DOHH2 (cell line): Measurements from ENCODE around the gene ELAVL1.

Experiments used
- H3F3A ChIP-seq: fragments of 200-600 bp; sonication (generic), shearing (Covaris generic); 2 replicates; pipeline ENCODE4 v1.6.0; 2016; ENCODE audit warnings: antibody characterized with exemption, mild to moderate bottlenecking; ENCODE audit not compliant: control insufficient read depth, insufficient read depth
- H3K27ac ChIP-seq: fragments of 200-600 bp; sonication (generic); 2 replicates; pipeline ENCODE4 v1.5.1; 2014; ENCODE audit warnings: low read depth, mild to moderate bottlenecking, low read length, moderate library complexity
- H3K27me3 ChIP-seq: fragments of 200-600 bp; sonication (generic); 2 replicates; pipeline ENCODE4 v1.6.1; 2014; ENCODE audit warnings: mild to moderate bottlenecking, low read length, mixed read lengths; ENCODE audit not compliant: control insufficient read depth
- H3K36me3 ChIP-seq: fragments of 200-600 bp; sonication (generic); 2 replicates; pipeline ENCODE4 v1.6.1; 2014; ENCODE audit warnings: mild to moderate bottlenecking, low read length, moderate library complexity, mixed read lengths; ENCODE audit not compliant: control insufficient read depth
- H3K4me1 ChIP-seq: fragments of 200-600 bp; sonication (generic); 2 replicates; pipeline ENCODE4 v1.6.1; 2014; ENCODE audit warnings: mild to moderate bottlenecking, low read length, mixed read lengths; ENCODE audit not compliant: control insufficient read depth
- H3K4me2 ChIP-seq: fragments of 200-600 bp; sonication (generic); 2 replicates; pipeline ENCODE4 v1.6.0; 2014; ENCODE audit warnings: mild to moderate bottlenecking, low read length, moderate library complexity
- H3K4me3 ChIP-seq: fragments of 200-600 bp; sonication (generic); 2 replicates; pipeline ENCODE4 v1.5.1; 2014; ENCODE audit warnings: mild to moderate bottlenecking, low read length, mixed read lengths
- H3K79me2 ChIP-seq: fragments of 200-600 bp; sonication (generic); 2 replicates; pipeline ENCODE4 v1.6.1; 2014; ENCODE audit warnings: mild to moderate bottlenecking, low read length, mixed read lengths; ENCODE audit not compliant: control insufficient read depth
- H3K9me2 ChIP-seq: fragments of 200-600 bp; sonication (generic); replicated peaks from 2 replicates; pipeline ENCODE4 v1.6.1; 2014; ENCODE audit warnings: mild to moderate bottlenecking, low read length, mixed read lengths; ENCODE audit not compliant: control insufficient read depth
- H3K9me3 ChIP-seq: fragments of 200-600 bp; sonication (generic); 2 replicates; pipeline ENCODE4 v1.6.1; 2014; ENCODE audit warnings: antibody characterized with exemption, low read length, mixed read lengths; ENCODE audit not compliant: control insufficient read depth, insufficient read depth
- H4K20me1 ChIP-seq: fragments of 200-600 bp; sonication (generic); 2 replicates; pipeline ENCODE4 v1.6.0; 2014; ENCODE audit warnings: low read depth, mild to moderate bottlenecking, antibody characterized with exemption, low read length, moderate library complexity; ENCODE audit not compliant: control insufficient read depth, insufficient read depth
- CTCF ChIP-seq: fragments of 200-600 bp; sonication (generic); IDR thresholded peaks from one replicate; pipeline ENCODE4 v1.5.1; 2014; ENCODE audit warnings: antibody characterized with exemption, mild to moderate bottlenecking, low read depth, low read length; ENCODE audit not compliant: poor library complexity, severe bottlenecking
- EZH2phosphoT487 ChIP-seq: fragments of 200-600 bp; sonication (generic); IDR thresholded peaks from 2 replicates; pipeline ENCODE4 v1.6.1; 2017; ENCODE audit warnings: borderline replicate concordance, mild to moderate bottlenecking, antibody characterized with exemption, low read length, moderate library complexity, mixed read lengths

The ELAVL1 gene

GRCh38 chr19:7955696-7956095, 49.7 kb downstream of the ELAVL1 start:
- H3K9me2 ChIP-seq = no peaks in the 10 kb centered on the region
- H3K36me3 ChIP-seq = peaks cover 10% of the 10 kb centered on the region
- no peaks in the 10 kb centered on the region for H3K27me3 ChIP-seq
- H3K4me2 ChIP-seq = no peak overlapping the region
- no peaks in the 10 kb centered on the region for H3K9me3 ChIP-seq
- no peaks in the 10 kb centered on the region for H4K20me1 ChIP-seq
- H3K27ac ChIP-seq = no peak overlapping the region
- no peak for TF ChIP-seq EZH2phosphoT487
- H3K4me1 ChIP-seq = no peaks in the 10 kb centered on the region
- peaks cover 9% of the 10 kb centered on the region for H3F3A ChIP-seq
- H3K4me3 ChIP-seq = no peak overlapping the region
- H3K79me2 ChIP-seq = no peaks in the 10 kb centered on the region

- Histone ChIP-seq H3K36me3 (no peaks in the 10 kb centered on the region), H3K9me2 (no peaks in the 10 kb centered on the region), H3K9me3 (no peaks in the 10 kb centered on the region), H4K20me1 (no peaks in the 10 kb centered on the region), H3K27ac (no peak overlapping the region), H3K27me3 (no peaks in the 10 kb centered on the region), H3K4me1 (no peaks in the 10 kb centered on the region), H3K4me3 (no peak overlapping the region), H3K79me2 (no peaks in the 10 kb centered on the region), H3K4me2 (no peak overlapping the region), H3F3A (no peaks in the 10 kb centered on the region; the same call in 1 of the 2 replicates)
- TF ChIP-seq CTCF = no peak
- TF ChIP-seq EZH2phosphoT487 = no peak
Measured at GRCh38 chr19:7953576-7953975, 51.9 kb downstream of the ELAVL1 start.

DNA sequence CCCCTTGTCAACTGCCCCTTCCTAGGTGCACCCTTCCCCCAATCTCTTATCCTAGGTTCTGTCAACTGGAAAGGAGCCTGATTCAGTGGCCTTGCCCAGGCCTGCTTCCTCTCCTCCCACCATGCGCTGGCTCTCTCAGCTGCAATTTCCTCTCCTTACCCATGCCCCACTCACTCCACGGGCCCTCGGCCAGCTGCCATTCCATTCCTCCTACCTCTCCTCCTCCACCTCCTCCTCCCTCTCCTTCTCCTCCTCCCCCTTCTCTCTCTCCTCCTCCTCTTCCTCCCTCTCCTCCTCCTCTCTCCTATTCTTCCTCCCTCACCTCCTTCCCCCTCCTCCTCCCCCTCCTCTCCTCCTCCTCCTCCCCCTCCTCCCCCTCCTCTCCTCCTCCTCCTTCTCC, 52.4 kb downstream of the ELAVL1 start:
- Histone ChIP-seq H3K4me3 (no peak overlapping the region), H3K9me3 (no peaks in the 10 kb centered on the region), H3K4me2 (no peak overlapping the region), H4K20me1 (no peaks in the 10 kb centered on the region), H3K4me1 (no peaks in the 10 kb centered on the region), H3K36me3 (no peaks in the 10 kb centered on the region), H3K27me3 (no peaks in the 10 kb centered on the region), H3K79me2 (no peaks in the 10 kb centered on the region), H3F3A (no peaks in the 10 kb centered on the region; the same call in 1 of the 2 replicates), H3K9me2 (no peaks in the 10 kb centered on the region), H3K27ac (no peak overlapping the region)
- TF ChIP-seq CTCF (no peak), EZH2phosphoT487 (no peak)

- H3K4me2 ChIP-seq = no peak overlapping the region
- H3K9me2 ChIP-seq = no peaks in the 10 kb centered on the region
- H3K36me3 ChIP-seq = peaks cover 4% of the 10 kb centered on the region; the same call in 1 of the 2 replicates
- H3K4me3 ChIP-seq = no peak overlapping the region
- no peak overlapping the region for H3K27ac ChIP-seq
- peaks cover 4% of the 10 kb centered on the region; the same call in 1 of the 2 replicates for H4K20me1 ChIP-seq
- peaks cover 20% of the 10 kb centered on the region for H3K79me2 ChIP-seq
- no peaks in the 10 kb centered on the region for H3K27me3 ChIP-seq
- peaks cover 9% of the 10 kb centered on the region for H3K4me1 ChIP-seq
- H3F3A ChIP-seq = no peaks in the 10 kb centered on the region; the same call in 1 of the 2 replicates
- no peaks in the 10 kb centered on the region for H3K9me3 ChIP-seq
- no peak for TF ChIP-seq EZH2phosphoT487
- no peak for TF ChIP-seq CTCF
Measured at GRCh38 chr19:7947939-7948338, 57.5 kb downstream of the ELAVL1 start.
